ES-I3 (cell line): ENCODE results near the gene NADSYN1.

ENCODE experiments used
- H3K36me3 ChIP-seq: 2 replicates; pipeline ENCODE4 v1.6.1; 2013; ENCODE audit warnings: mild to moderate bottlenecking, low read length, control low read depth, moderate library complexity; ENCODE audit not compliant: insufficient read depth
- H3K4me1 ChIP-seq: 2 replicates; pipeline ENCODE4 v1.6.1; 2013; ENCODE audit warnings: mild to moderate bottlenecking, control low read depth, low read length; ENCODE audit not compliant: insufficient read depth
- H3K9ac ChIP-seq: 2 replicates; pipeline ENCODE4 v1.6.1; 2013; ENCODE audit warnings: low read depth, mild to moderate bottlenecking, low read length, moderate library complexity
- H3K9me3 ChIP-seq: 2 replicates; pipeline ENCODE4 v1.6.1; 2013; ENCODE audit warnings: mild to moderate bottlenecking, low read length, moderate library complexity; ENCODE audit not compliant: control insufficient read depth, insufficient read depth

Gene NADSYN1

DNA sequence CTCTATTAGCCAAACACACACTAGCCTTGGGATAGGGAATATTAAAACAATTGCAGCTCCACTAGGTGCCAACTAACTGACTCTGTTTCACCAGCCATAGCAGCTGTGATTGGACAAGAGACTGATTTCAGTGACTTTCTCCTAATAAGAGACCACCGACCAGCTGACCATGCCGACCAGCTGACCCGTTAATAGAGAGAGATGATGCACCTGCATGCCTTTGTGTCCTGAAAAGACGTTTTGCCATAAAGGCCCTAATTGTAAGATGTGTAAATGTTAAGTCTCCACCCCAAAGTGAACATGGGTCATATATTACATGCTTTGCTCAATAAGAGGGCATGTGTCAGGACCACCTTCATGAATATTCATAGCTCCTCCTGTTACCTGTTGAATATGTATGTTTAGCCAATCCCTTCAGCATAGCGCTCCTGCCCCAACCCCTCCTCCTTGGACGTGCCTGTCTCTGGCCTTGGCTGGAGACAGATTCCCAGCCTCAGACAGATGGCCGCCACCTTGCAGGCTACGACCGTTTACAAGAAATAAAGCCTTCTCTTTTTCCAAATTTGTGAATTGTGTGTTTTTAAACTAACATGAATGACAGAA, 1.3 kb upstream of the NADSYN1 start:
- Histone ChIP-seq H3K36me3 (0 out of 2 replicates have a peak, but pooled peaks cover 8% of the 10 kb centered on the region), H3K4me1 (peaks cover 13% of the 10 kb centered on the region; the same call in 1 of the 2 replicates), H3K9me3 (no peaks in the 10 kb centered on the region; the same call in 1 of the 2 replicates), H3K9ac (peak overlapping the region; percentile 44; the same call in 1 of the 2 replicates)

- Histone ChIP-seq H3K36me3 (0 out of 2 replicates have a peak, but pooled peaks cover 4% of the 10 kb centered on the region), H3K9me3 (no peaks in the 10 kb centered on the region), H3K9ac (peak overlapping the region; percentile 44), H3K4me1 (0 out of 2 replicates have a peak, but pooled peaks cover 9% of the 10 kb centered on the region)
Observed at GRCh38 chr11:71452199-71453036, 585 bp upstream of the NADSYN1 start.

DNA sequence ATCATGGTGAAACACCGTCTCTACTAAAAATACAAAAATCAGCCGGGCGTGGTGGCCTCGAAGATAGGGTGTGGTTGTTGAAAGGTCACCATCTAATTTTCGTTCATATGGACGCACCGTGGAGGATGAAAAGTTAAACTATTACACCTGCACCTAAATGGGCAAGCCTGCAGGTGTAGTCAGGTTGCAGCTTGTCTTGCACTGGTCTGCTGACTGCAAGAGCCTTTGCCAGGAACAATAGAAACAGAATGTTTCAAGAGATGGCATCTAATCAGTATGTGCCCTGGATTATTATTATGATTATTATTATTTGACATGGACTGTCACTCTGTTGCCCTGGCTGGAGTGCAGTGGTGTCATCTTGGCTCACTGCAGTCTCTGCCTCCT, 908 bp downstream of the NADSYN1 start:
- Histone ChIP-seq H3K36me3 (peaks cover 4% of the 10 kb centered on the region; the same call in 1 of the 2 replicates), H3K9me3 (no peaks in the 10 kb centered on the region), H3K4me1 (0 out of 2 replicates have a peak, but pooled peaks cover 9% of the 10 kb centered on the region), H3K9ac (peak overlapping the region; percentile 91; the same call in 1 of the 2 replicates)

DNA sequence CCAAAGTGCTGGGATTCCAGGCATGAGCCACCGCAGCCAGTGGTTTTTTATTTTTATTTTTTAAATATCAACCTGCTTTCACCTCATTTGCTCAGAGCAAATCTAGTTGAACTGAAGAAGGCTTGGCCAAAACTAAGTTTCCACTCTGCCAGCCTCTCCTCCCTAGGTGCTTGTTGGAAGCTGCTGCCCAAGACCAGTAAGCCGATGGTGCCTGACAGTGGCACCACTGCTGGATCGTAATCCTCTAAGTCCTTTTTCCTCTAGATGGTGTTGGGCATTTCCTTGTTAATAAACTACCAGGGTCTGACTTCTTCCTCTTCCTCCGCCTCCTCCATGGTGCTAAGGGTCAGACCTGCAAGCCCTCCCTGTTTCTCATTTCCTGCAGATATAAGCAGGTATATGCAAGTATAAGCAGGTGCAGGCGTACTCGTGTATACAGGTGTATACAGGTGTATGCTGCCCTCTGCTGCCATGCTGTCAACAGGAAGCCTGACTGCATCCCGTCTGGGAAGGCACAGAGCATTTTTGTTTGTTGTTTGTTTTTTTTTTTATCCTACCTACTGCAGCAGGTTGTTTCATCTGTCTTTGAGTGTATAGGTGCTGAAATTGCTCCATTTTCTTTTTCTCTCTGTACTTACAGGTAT, 1.6 kb downstream of the NADSYN1 start:
- Histone ChIP-seq H3K9me3 (no peaks in the 10 kb centered on the region), H3K36me3 (peaks cover 4% of the 10 kb centered on the region; the same call in 1 of the 2 replicates), H3K4me1 (0 out of 2 replicates have a peak, but pooled peaks cover 5% of the 10 kb centered on the region), H3K9ac (no peak overlapping the region)

DNA sequence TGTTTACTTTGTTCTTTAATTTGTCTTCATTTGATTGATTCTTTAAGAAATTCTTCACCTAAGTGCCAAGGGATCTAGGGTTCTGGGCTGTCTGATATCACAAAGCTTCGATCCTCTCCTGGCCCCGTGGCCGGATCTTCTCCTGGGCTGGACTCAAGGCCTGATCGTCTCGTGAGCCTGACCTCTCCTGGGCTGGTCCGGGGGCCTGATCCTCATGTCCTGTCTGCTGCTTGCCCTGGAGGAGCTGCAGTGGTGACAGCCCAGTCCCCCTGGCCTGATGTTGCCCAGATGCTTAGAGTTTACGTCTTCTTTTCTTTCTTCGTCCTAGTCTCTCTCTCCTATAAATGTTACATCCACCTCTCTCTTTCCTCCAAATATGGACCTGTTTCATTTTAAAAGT, 3.3 kb downstream of the NADSYN1 start:
- H3K36me3 ChIP-seq, result peaks cover 4% of the 10 kb centered on the region; the same call in 1 of the 2 replicates
- H3K9ac ChIP-seq, result no peak overlapping the region
- H3K9me3 ChIP-seq, result no peaks in the 10 kb centered on the region
- no peaks in the 10 kb centered on the region for H3K4me1 ChIP-seq

DNA sequence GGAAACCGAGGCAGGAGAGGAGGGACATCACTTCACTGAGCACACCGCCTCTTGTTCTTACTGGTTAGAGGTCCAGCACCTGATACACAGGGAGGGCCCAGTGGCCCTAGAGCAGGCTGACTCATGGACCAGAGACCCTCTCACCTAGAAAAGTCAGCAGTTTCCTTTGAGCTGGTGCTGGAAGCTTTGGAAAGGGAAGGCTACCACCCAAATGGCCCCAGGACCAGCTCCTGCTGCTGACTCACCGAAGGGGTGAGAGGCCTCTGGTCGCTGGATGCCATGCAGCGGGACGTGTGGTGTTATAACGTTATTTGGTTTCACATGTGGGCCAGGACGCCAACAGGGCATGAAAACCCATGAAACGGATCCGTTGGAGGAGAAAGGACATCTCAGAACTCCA, 3.8 kb downstream of the NADSYN1 start:
- H3K9ac ChIP-seq, result no peak overlapping the region
- H3K4me1 ChIP-seq, result no peaks in the 10 kb centered on the region
- peaks cover 4% of the 10 kb centered on the region; the same call in 1 of the 2 replicates for H3K36me3 ChIP-seq
- no peaks in the 10 kb centered on the region for H3K9me3 ChIP-seq

GRCh38 chr11:71458146-71459070, 5.4 kb downstream of the NADSYN1 start:
- H3K9me3 ChIP-seq, result no peaks in the 10 kb centered on the region
- H3K9ac ChIP-seq, result no peak overlapping the region
- H3K36me3 ChIP-seq, result peaks cover 4% of the 10 kb centered on the region; the same call in 1 of the 2 replicates
- H3K4me1 ChIP-seq, result no peaks in the 10 kb centered on the region

GRCh38 chr11:71459076-71459766, 6.2 kb downstream of the NADSYN1 start:
- no peak overlapping the region for H3K9ac ChIP-seq
- no peaks in the 10 kb centered on the region for H3K4me1 ChIP-seq
- H3K36me3 ChIP-seq, result peaks cover 4% of the 10 kb centered on the region; the same call in 1 of the 2 replicates
- no peaks in the 10 kb centered on the region for H3K9me3 ChIP-seq

DNA sequence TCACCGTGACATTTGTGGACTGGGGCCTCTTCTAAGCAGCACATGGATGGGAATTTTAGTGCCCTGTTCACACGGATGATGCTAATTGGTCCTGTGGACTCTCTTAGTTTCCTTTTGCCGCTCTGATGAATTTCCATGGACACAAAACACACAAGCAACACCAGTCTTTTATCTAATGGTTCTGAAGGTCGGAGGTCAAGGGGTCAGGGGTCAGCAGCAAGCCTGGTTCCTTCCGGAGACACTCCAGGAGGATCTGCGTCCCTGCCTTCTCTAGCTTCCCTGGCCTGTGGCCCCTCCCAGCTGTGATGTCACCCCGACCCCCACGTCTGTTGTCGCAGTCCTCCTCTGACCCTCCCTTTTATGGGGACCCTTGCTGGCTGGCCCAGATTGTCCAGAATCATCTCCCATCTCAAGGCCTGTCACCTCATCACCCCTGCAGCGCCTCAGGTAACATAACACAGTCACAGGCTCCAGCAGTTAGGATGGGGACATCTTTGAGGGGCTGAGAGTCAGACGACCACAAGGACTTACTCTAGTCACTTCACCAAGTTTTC, 6.8 kb downstream of the NADSYN1 start:
- H3K36me3 ChIP-seq, result peaks cover 4% of the 10 kb centered on the region; the same call in 1 of the 2 replicates
- no peaks in the 10 kb centered on the region for H3K9me3 ChIP-seq
- no peak overlapping the region for H3K9ac ChIP-seq
- no peaks in the 10 kb centered on the region for H3K4me1 ChIP-seq

- Histone ChIP-seq H3K36me3 (no peaks in the 10 kb centered on the region; the same call in 1 of the 2 replicates), H3K4me1 (no peaks in the 10 kb centered on the region), H3K9me3 (no peaks in the 10 kb centered on the region), H3K9ac (no peak overlapping the region)
Observed at GRCh38 chr11:71461696-71462095, 8.7 kb downstream of the NADSYN1 start.

DNA sequence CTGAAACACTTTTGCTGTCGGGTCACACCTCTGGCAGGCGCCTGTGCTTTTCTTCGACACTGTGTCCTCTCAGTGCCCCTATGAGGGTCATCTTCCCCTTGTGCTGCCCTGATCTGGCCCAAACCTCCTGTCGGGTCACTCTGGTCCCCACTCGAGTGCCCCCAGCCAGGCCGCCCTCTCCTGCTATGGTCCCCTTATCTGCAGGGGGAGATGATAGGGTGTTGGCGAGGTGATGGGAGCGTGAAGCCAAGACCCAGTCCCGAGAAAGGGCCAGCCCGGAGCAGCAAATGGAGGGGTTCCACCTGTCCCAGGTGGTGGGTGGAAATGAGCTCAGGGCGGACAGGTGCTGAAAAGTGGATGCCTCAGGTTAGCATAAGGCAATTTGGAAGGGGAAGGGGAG, 9.7 kb downstream of the NADSYN1 start:
- no peaks in the 10 kb centered on the region for H3K4me1 ChIP-seq
- H3K9me3 ChIP-seq, result no peaks in the 10 kb centered on the region
- no peaks in the 10 kb centered on the region; the same call in 1 of the 2 replicates for H3K36me3 ChIP-seq
- H3K9ac ChIP-seq, result no peak overlapping the region

DNA sequence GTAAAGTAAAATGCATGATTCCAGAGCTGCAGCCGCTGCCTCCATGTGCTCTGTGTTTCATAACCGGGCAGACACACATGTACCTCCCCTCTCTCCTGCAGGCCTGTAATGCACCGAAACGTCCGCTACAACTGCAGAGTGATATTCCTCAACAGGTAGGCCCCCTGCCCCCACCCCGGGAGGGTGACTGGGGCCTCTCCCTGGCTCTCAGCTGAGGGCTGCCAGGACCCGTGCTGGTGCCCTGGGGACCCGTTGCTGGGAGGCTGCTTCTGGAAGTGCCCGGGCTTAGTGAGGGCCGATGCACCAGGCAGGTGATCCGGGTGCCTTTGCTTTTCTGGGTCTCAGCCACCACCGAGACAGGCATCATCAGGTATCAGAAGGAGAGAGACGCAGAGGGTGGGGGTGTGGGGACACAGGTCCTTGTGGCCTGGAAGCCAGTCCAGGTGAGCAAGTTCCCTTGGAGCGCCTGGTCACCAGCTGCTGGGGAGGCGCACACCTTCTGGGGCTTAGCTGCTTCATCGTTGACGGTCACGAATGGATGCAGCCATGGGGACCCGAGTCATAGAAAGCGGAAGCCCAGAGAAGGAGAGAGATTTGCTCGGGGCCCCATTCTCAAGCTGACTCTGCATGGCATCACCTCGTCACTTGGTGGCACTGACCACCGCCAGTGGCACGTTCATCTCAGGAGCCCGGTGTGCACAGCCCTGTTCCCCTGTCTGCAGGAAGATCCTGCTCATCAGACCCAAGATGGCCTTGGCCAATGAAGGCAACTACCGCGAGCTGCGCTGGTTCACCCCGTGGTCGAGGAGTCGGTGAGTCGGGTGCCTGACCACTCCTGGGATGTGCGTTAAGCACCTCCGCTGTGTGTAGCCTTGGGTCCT, 10.6 kb downstream of the NADSYN1 start:
- Histone ChIP-seq H3K9ac (no peak overlapping the region), H3K4me1 (no peaks in the 10 kb centered on the region), H3K36me3 (no peaks in the 10 kb centered on the region; the same call in 1 of the 2 replicates), H3K9me3 (no peaks in the 10 kb centered on the region)
